Activated CD4-positive, alpha-beta memory T cell treated with anti-CD3 and anti-CD28 coated beads for 36 hours (primary cell): ENCODE results near the gene ZNF521. TPM values are rescaled to one million over a fixed set of nuclear protein-coding genes. Genes with fewer than 3 reads are reported as not detected.

Experiments used
- CTCF ChIA-PET: fragments of 350-600 bp; sonication (Branson Sonifier 250); formaldehyde crosslinking; loops from one replicate; lab custom pipeline; 2021; ENCODE audit warnings: antibody characterized with exemption, inconsistent platforms; lab: Charles Lee
- POLR2A ChIA-PET: fragments of 350-600 bp; sonication (Branson Sonifier 250); formaldehyde crosslinking; loops from one replicate; lab custom pipeline; 2021; ENCODE audit warnings: antibody characterized with exemption; lab: Charles Lee
- DNase-seq: peaks from one replicate; pipeline ENCODE4 v3.0.0-alpha.2; 2020
- H3K27ac Mint-ChIP-seq: one replicate; pipeline ENCODE4 v1.8.0; 2021; ENCODE audit warnings: mixed read lengths
- H3K27me3 Mint-ChIP-seq: one replicate; pipeline ENCODE4 v1.8.0; 2021; ENCODE audit warnings: mixed read lengths
- H3K36me3 Mint-ChIP-seq: one replicate; pipeline ENCODE4 v1.8.0; 2021; ENCODE audit warnings: mixed read lengths
- H3K4me1 Mint-ChIP-seq: one replicate; pipeline ENCODE4 v1.8.0; 2021; ENCODE audit warnings: low read depth, mixed read lengths
- H3K4me3 Mint-ChIP-seq: one replicate; pipeline ENCODE4 v1.8.0; 2021; ENCODE audit warnings: mild to moderate bottlenecking, mixed read lengths
- H3K9me3 Mint-ChIP-seq: one replicate; pipeline ENCODE4 v1.8.0; 2021; ENCODE audit warnings: mixed read lengths
- intact Hi-C: fragments of 100-400 bp; cut with micrococcal nuclease; formaldehyde crosslinking; loops from one replicate; pipeline ENCODE4 v1.15.1; 2023
- total RNA-seq, 2 experiments: library from RNA; stranded (reverse); gene quantifications; one replicate each; pipeline ENCODE4 v1.2.3, GENCODE V29; 2021

Gene ZNF521
- total RNA-seq, 2 experiments from 2014 or later: not detected

GRCh38 chr18:25256439-25256838 is 95.5 kb downstream of the ZNF521 start:
- ChIA-PET CTCF (no interaction called here), POLR2A (no interaction called here)
- DNase-seq: no peak
- intact Hi-C loops: no loop called here
- Mint-ChIP-seq H3K9me3 (no peaks in the 10 kb centered on the region), H3K36me3 (no peaks in the 10 kb centered on the region), H3K4me3 (no peak overlapping the region), H3K27ac (no peak overlapping the region), H3K27me3 (no peaks in the 10 kb centered on the region), H3K4me1 (no peaks in the 10 kb centered on the region)

GRCh38 chr18:25253779-25254178 is 98.2 kb downstream of the ZNF521 start:
- Mint-ChIP-seq H3K36me3 (no peaks in the 10 kb centered on the region), H3K9me3 (no peaks in the 10 kb centered on the region), H3K27ac (no peak overlapping the region), H3K4me3 (no peak overlapping the region), H3K27me3 (no peaks in the 10 kb centered on the region), H3K4me1 (no peaks in the 10 kb centered on the region)
- intact Hi-C loops: no loop called here
- ChIA-PET CTCF (no interaction called here), POLR2A (no interaction called here)
- no peak for DNase-seq

- Mint-ChIP-seq H3K27ac (no peak overlapping the region), H3K4me3 (no peak overlapping the region), H3K27me3 (no peaks in the 10 kb centered on the region), H3K9me3 (no peaks in the 10 kb centered on the region), H3K4me1 (no peaks in the 10 kb centered on the region), H3K36me3 (no peaks in the 10 kb centered on the region)
- no peak for DNase-seq
- ChIA-PET CTCF (no interaction called here), POLR2A (no interaction called here)
- intact Hi-C loops: no loop called here
These were observed 98.8 kb downstream of the ZNF521 start for GRCh38 chr18:25253136-25253535.

- DNase-seq: no peak
- ChIA-PET POLR2A (no interaction called here), CTCF (no interaction called here)
- H3K27me3 Mint-ChIP-seq: no peaks in the 10 kb centered on the region
- H3K9me3 Mint-ChIP-seq: no peaks in the 10 kb centered on the region
- no peaks in the 10 kb centered on the region for H3K4me1 Mint-ChIP-seq
- no peak overlapping the region for H3K27ac Mint-ChIP-seq
- H3K4me3 Mint-ChIP-seq: no peak overlapping the region
- H3K36me3 Mint-ChIP-seq: no peaks in the 10 kb centered on the region
- intact Hi-C loops: no loop called here
These were observed 100.9 kb downstream of the ZNF521 start for GRCh38 chr18:25251068-25251467.

- DNase-seq: no peak
- ChIA-PET CTCF (no interaction called here), POLR2A (no interaction called here)
- H3K27me3 Mint-ChIP-seq: no peaks in the 10 kb centered on the region
- no peaks in the 10 kb centered on the region for H3K4me1 Mint-ChIP-seq
- H3K4me3 Mint-ChIP-seq: no peak overlapping the region
- no peaks in the 10 kb centered on the region for H3K9me3 Mint-ChIP-seq
- no peaks in the 10 kb centered on the region for H3K36me3 Mint-ChIP-seq
- H3K27ac Mint-ChIP-seq: no peak overlapping the region
- intact Hi-C loops: no loop called here
These were observed 101.5 kb downstream of the ZNF521 start for GRCh38 chr18:25250474-25250851.

GRCh38 chr18:25248755-25249154 is 103.2 kb downstream of the ZNF521 start:
- POLR2A ChIA-PET: no interaction called here
- Mint-ChIP-seq H3K4me3 (no peak overlapping the region), H3K4me1 (no peaks in the 10 kb centered on the region), H3K27ac (no peak overlapping the region), H3K9me3 (no peaks in the 10 kb centered on the region), H3K27me3 (no peaks in the 10 kb centered on the region), H3K36me3 (no peaks in the 10 kb centered on the region)
- intact Hi-C loops: no loop called here
- no peak for DNase-seq
- CTCF ChIA-PET: no interaction called here

- intact Hi-C loops: no loop called here
- ChIA-PET POLR2A (no interaction called here), CTCF (no interaction called here)
- no peaks in the 10 kb centered on the region for H3K27me3 Mint-ChIP-seq
- H3K4me3 Mint-ChIP-seq: no peak overlapping the region
- DNase-seq: no peak
- no peak overlapping the region for H3K27ac Mint-ChIP-seq
- no peaks in the 10 kb centered on the region for H3K9me3 Mint-ChIP-seq
- H3K36me3 Mint-ChIP-seq: no peaks in the 10 kb centered on the region
- H3K4me1 Mint-ChIP-seq: no peaks in the 10 kb centered on the region
These were observed 104.2 kb downstream of the ZNF521 start for GRCh38 chr18:25247725-25248124.

GRCh38 chr18:25244924-25245698 is 106.9 kb downstream of the ZNF521 start:
- H3K4me3 Mint-ChIP-seq: no peak overlapping the region
- no peak overlapping the region for H3K27ac Mint-ChIP-seq
- ChIA-PET POLR2A (no interaction called here), CTCF (no interaction called here)
- H3K4me1 Mint-ChIP-seq: no peaks in the 10 kb centered on the region
- H3K36me3 Mint-ChIP-seq: no peaks in the 10 kb centered on the region
- no peak for DNase-seq
- intact Hi-C loops: no loop called here
- no peaks in the 10 kb centered on the region for H3K27me3 Mint-ChIP-seq
- no peaks in the 10 kb centered on the region for H3K9me3 Mint-ChIP-seq

- POLR2A ChIA-PET: no interaction called here
- CTCF ChIA-PET: no interaction called here
These were observed 107.8 kb downstream of the ZNF521 start for GRCh38 chr18:25244170-25244569.

GRCh38 chr18:25243754-25244153 is 108.2 kb downstream of the ZNF521 start:
- no peaks in the 10 kb centered on the region for H3K9me3 Mint-ChIP-seq
- no peaks in the 10 kb centered on the region for H3K4me1 Mint-ChIP-seq
- H3K27ac Mint-ChIP-seq: no peak overlapping the region
- CTCF ChIA-PET: no interaction called here
- DNase-seq: no peak
- intact Hi-C loops: no loop called here
- H3K36me3 Mint-ChIP-seq: no peaks in the 10 kb centered on the region
- POLR2A ChIA-PET: no interaction called here
- H3K27me3 Mint-ChIP-seq: no peaks in the 10 kb centered on the region
- H3K4me3 Mint-ChIP-seq: no peak overlapping the region

More at GRCh38 chr18:25244170-25244569, 107.8 kb downstream of the ZNF521 start:
- Mint-ChIP-seq H3K4me3 (no peak overlapping the region), H3K4me1 (no peaks in the 10 kb centered on the region), H3K27me3 (no peaks in the 10 kb centered on the region), H3K9me3 (no peaks in the 10 kb centered on the region), H3K27ac (no peak overlapping the region), H3K36me3 (no peaks in the 10 kb centered on the region)
- no peak for DNase-seq
- intact Hi-C loops: no loop called here

- intact Hi-C loops: no loop called here
- Mint-ChIP-seq H3K4me1 (no peaks in the 10 kb centered on the region), H3K27me3 (no peaks in the 10 kb centered on the region), H3K36me3 (no peaks in the 10 kb centered on the region), H3K4me3 (no peak overlapping the region), H3K27ac (no peak overlapping the region), H3K9me3 (no peaks in the 10 kb centered on the region)
- DNase-seq: no peak
- CTCF ChIA-PET: no interaction called here
- POLR2A ChIA-PET: no interaction called here
These were observed 108.7 kb downstream of the ZNF521 start for GRCh38 chr18:25243257-25243656.

- no peaks in the 10 kb centered on the region for H3K9me3 Mint-ChIP-seq
- H3K4me3 Mint-ChIP-seq: no peak overlapping the region
- CTCF ChIA-PET: no interaction called here
- H3K4me1 Mint-ChIP-seq: no peaks in the 10 kb centered on the region
- DNase-seq: no peak
- POLR2A ChIA-PET: no interaction called here
- H3K36me3 Mint-ChIP-seq: no peaks in the 10 kb centered on the region
- H3K27me3 Mint-ChIP-seq: no peaks in the 10 kb centered on the region
- H3K27ac Mint-ChIP-seq: no peak overlapping the region
- intact Hi-C loops: no loop called here
These were observed 111.6 kb downstream of the ZNF521 start for GRCh38 chr18:25240420-25240770.

GRCh38 chr18:25239581-25240419 is 112.2 kb downstream of the ZNF521 start:
- H3K36me3 Mint-ChIP-seq: no peaks in the 10 kb centered on the region
- no peak overlapping the region for H3K4me3 Mint-ChIP-seq
- no peak overlapping the region for H3K27ac Mint-ChIP-seq
- ChIA-PET POLR2A (no interaction called here), CTCF (no interaction called here)
- no peaks in the 10 kb centered on the region for H3K4me1 Mint-ChIP-seq
- intact Hi-C loops: no loop called here
- no peak for DNase-seq
- no peaks in the 10 kb centered on the region for H3K27me3 Mint-ChIP-seq
- no peaks in the 10 kb centered on the region for H3K9me3 Mint-ChIP-seq
